GM19452 (cell line): ENCODE data around the gene TJP2.
"Not testable (repeated sequence)": the region's sequence is repeated elsewhere in the genome, so short reads cannot be mapped to it uniquely, and the experiment has no call there.

Source experiments
- ATAC-seq: cut with Tn5 transposase; IDR thresholded peaks from one replicate; pipeline ENCODE4 v1.9.1; 2021; ENCODE audit not compliant: unreplicated experiment

TJP2 gene

GRCh38 chr9:69279084-69279731 lies 105.1 kb downstream of the TJP2 start:
- ATAC-seq = peak; percentile 85

- no peak for ATAC-seq
These were observed 105.7 kb downstream of the TJP2 start for GRCh38 chr9:69279733-69280132.

- no peak for ATAC-seq
These were observed 108.9 kb downstream of the TJP2 start for GRCh38 chr9:69283003-69283402.

GRCh38 chr9:69292078-69292477 lies 118.0 kb downstream of the TJP2 start:
- no peak for ATAC-seq

DNA sequence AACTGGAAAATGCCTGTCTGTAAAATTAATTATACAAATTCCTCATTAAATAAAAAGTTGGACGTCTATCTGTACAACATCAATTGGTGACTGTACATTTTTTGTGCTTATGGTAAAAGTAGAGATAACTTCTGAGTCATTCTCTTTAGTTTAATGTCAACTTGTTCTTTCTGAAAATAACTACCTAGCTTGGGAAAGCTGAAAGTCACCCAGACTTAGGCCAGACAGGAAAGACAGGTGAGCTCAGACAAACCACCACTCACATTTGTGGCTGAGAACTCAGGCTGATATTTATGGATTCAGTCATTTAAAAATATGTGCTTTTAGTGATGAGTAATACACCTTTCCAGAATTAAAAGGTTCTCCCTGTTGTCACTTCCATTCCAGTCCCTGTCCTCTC lies 119.1 kb downstream of the TJP2 start:
- no peak for ATAC-seq

- ATAC-seq = no peak
These were observed 121.9 kb downstream of the TJP2 start for GRCh38 chr9:69295872-69296552.

DNA sequence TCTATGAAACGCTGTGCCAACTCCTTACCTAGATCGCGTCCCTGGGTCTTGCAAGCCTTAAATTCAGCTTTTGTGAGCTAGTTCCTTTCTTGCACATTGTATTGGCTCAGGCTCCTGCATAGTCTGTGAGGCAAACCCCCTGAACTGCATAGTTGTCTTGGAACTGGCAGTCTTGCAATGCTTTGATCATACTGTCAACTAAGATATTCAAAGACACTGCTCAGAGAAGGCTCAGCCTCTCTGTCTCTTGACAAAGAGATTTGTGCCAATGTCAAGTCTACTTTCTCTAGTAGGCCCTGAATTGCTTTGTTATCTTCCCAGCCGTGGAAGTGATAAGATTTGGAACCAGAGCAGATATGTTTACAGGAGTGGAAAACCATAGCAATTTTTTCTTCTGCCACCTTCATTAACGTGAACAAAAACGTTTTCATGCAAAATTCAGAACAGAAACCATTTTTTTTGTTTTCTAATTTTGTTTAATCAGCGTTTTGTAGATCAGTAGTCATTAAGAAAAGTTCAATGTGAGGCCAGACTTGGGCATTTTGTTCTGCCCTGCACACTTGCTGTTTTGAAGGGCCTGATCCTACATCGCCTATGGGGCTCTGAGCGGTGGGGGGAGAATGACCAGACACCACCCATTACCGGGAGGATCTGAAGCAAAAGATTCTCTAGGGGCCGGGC lies 123.4 kb downstream of the TJP2 start:
- no peak for ATAC-seq

DNA sequence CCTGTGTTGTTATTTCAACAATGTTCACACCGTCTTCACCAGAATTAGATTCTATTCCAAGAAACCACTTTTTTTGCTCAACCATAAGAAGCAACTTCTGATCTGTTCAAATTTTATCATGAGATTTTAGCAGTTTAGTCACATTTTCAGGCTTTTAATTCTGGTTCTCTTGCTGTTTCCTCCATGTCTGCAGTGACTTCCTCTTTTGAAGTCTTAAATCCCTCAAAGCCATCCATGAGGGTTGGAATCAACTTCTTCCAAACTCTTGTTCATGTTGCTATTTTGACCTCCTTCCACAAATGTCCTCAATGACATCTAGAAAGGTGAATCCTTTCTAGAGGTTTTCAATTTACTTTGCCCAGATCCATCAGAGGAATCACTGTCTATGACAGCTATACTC lies 125.2 kb downstream of the TJP2 start:
- no peak for ATAC-seq

DNA sequence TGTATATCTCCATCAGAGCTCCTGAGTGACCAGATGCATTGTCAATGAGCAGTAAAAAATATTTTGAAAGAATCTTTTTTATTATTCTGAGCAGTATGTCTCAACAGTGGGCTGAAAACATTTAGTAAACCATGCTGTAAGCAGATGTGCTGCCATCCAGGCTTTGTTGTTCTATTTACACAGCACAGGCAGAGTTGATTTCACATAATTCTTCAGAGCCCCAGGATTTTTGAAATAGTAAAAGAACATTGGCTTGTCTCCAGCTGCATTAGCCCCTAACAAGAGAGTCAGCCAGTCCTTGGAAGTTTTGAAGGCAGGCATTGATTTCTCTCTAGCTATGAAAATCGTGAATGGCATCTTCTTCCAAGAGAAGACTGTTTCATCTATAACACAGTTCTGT lies 125.7 kb downstream of the TJP2 start:
- no peak for ATAC-seq

DNA sequence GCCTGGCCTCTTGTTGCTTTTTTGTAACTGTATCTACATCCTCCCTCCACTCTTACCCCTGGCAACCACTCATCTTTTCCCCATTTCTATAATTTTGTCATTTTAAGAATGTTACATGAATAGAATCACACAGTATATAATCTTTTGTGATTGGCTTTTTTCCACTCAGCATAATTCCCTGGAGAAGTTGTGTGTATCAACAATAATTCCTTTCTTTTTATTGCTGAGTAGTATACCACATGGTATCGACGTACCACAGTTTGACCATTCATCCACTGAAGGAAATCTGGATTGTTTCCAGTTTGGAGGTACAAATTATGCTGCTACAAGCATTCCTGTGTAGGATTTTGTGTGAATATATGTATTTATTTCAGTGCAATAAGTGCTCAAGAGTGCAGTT lies 129.3 kb downstream of the TJP2 start:
- no peak for ATAC-seq

DNA sequence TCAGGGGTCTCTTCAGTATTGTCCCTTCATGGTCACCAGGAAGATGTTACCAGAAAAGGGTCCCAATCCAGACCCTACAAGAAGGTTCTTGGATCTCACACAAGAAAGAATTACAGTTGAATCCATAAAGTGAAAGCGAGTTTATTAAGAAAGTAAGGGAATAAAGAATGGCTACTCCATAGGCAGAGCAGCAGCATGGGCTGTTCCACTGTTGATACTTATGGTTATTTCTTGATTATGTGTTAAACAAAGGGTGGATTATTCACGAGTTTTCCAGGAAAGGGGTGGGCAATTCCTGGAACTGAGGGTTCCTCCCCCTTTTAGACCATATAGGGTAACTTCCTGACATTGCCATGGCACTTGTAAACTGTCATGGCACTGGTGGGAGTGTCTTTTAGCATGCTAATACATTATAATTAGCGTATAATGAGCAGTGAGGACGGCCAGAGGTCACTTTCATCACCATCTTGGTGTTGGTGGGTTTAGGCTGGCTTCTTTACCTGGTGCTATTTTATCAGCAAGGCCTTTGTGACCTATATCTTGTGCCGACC lies 132.9 kb downstream of the TJP2 start:
- not testable (repeated sequence) for ATAC-seq

DNA sequence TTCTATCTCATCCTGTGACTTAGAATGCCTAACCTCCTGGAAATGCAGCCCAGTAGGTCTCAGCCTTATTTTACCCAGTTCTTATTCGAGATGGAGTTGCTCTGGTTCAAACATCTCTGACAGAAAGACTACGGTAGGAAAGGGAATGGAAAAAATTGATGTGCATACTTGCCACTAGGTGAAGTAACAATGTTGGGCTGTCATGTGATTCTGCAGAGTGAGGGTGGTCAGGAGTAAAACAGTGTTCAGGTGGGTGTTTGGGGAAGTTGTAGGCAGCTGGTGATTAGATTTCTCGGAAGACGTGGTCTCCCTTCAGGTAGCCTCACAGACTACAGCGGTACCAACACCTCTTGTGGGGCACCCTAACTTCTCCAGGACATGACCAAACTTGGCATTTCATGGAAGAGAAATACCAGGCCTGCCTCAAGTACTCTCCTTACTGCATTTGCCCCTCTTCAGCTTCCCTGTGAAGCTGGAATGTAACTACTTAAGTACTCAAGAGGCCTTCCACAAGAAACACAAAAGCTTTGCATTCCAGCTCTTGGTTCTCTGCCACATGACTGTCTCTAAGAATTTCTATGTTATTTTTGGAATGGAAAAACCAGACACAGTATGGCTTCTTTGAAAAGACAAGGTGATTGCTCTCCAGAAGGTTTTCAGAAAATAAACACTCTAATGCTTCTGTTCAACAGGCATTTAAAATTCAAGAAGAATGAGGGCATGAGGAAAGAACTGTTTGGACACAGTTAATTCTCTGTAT lies 133.5 kb downstream of the TJP2 start:
- ATAC-seq = no peak

- no peak for ATAC-seq
These were observed 134.3 kb downstream of the TJP2 start for GRCh38 chr9:69308206-69308931.

DNA sequence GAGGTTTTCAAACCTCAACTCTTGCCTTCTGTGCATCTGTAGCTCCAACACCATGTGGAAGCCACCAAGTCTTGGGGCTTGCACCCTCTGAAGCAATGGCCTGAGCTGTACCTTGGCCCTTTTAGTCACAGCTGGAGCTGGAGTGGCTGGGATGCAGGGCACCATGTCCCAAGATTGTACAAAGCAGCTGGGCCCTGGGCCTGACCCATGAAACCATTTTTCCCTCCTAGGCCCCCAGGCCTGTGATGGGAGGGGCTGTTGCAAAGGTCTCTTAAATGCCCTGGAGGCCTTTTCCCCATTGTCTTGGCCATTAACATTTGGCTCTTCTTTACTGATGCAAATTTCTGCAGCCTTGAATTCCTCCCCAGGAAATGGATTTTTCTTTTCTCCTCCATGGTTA lies 139.1 kb downstream of the TJP2 start:
- no peak for ATAC-seq

DNA sequence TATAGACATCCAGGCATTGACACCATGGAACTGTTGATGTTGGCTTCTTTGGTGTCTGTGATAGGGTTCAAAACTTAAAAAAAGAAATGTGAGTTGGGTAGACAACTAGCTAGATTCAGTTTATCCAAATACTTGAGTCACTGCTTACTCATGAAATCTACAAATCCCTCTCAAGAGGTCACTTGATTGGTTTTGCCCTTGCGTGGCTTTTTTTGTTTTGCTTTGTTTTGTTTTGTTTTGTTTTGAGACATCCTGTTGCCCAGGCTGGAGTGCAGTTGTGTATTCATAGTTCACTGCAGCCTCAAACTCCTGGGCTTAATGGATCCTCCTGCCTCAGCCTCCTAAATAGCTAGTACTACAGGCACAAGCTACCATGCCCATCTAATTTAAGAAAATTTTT lies 140.5 kb downstream of the TJP2 start:
- no peak for ATAC-seq

- no peak for ATAC-seq
These were observed 143.0 kb downstream of the TJP2 start for GRCh38 chr9:69317081-69317480.

GRCh38 chr9:69317894-69318293 lies 143.8 kb downstream of the TJP2 start:
- ATAC-seq = peak; percentile 92

GRCh38 chr9:69319324-69320025 lies 145.4 kb downstream of the TJP2 start:
- no peak for ATAC-seq

DNA sequence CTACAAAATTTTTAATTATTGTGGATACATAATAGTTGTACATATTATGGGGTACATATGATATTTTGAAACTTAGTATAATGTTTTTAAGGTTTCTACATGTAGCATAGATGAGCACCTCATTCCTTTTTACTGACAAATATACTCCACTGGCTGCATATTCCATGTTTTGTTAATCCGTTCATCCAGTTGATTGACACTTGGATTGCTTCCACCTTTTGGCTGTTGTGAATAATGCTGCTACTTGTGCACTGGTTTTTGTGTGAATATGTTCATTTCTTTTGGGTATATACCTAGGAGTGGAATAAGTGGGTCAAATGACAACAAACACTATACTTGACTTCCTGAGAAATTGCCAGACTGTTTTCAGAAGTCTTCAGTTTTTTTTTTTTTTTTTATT lies 148.2 kb downstream of the TJP2 start:
- ATAC-seq = no peak

- no peak for ATAC-seq
These were observed 149.8 kb downstream of the TJP2 start for GRCh38 chr9:69323861-69324260.
